ENCODE measurements around the gene RYR1. TPM values are rescaled to one million over a fixed set of nuclear protein-coding genes. Genes with fewer than 3 reads are reported as not detected.

RYR1 gene
- total RNA-seq, 1 donor from 2014 or later: 7.4 TPM

DNA sequence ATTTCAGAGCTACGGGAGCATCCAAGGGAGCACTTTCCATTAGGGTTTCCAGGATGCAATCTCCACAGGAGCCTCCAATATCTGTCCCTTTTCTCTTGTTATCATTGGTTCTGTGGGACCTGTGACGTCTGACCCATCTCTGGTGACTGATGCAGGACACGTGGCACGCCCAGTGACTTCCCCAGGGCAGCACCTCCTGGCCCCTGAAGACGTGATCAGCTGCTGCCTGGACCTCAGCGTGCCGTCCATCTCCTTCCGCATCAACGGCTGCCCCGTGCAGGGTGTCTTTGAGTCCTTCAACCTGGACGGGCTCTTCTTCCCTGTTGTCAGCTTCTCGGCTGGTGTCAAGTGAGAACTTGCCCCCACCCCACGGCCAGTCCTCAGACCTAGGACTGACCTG, 25.5 kb downstream of the RYR1 start:
- Histone ChIP-seq H3K4me3 (ENCODE audit: low read depth, low read length) (no peak overlapping the region), H3K36me3 (ENCODE audit: control insufficient read depth, insufficient read depth, low read length) (no peaks in the 10 kb centered on the region), H3K27me3 (ENCODE audit: control insufficient read depth, insufficient read depth, low read length) (no peaks in the 10 kb centered on the region)
- TF ChIP-seq, protein P1, sequence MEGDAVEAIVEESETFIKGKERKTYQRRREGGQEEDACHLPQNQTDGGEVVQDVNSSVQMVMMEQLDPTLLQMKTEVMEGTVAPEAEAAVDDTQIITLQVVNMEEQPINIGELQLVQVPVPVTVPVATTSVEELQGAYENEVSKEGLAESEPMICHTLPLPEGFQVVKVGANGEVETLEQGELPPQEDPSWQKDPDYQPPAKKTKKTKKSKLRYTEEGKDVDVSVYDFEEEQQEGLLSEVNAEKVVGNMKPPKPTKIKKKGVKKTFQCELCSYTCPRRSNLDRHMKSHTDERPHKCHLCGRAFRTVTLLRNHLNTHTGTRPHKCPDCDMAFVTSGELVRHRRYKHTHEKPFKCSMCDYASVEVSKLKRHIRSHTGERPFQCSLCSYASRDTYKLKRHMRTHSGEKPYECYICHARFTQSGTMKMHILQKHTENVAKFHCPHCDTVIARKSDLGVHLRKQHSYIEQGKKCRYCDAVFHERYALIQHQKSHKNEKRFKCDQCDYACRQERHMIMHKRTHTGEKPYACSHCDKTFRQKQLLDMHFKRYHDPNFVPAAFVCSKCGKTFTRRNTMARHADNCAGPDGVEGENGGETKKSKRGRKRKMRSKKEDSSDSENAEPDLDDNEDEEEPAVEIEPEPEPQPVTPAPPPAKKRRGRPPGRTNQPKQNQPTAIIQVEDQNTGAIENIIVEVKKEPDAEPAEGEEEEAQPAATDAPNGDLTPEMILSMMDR (IDR thresholded peaks at IDR 0.05; ENCODE audit: insufficient read depth, low read length, severe bottlenecking): no peak
- DNase-seq (ENCODE audit: low read depth) (no peak), FAIRE-seq (no peak)

GRCh38 chr19:38463365-38463764, 29.9 kb downstream of the RYR1 start:
- Histone ChIP-seq H3K36me3 (ENCODE audit: control insufficient read depth, insufficient read depth, low read length) (no peaks in the 10 kb centered on the region), H3K4me3 (ENCODE audit: low read depth, low read length) (no peak overlapping the region), H3K27me3 (ENCODE audit: control insufficient read depth, insufficient read depth, low read length) (no peaks in the 10 kb centered on the region)
- TF ChIP-seq, protein P1 (IDR thresholded peaks at IDR 0.05; ENCODE audit: insufficient read depth, low read length, severe bottlenecking): no peak
- DNase-seq (ENCODE audit: low read depth) (no peak), FAIRE-seq (no peak)

DNA sequence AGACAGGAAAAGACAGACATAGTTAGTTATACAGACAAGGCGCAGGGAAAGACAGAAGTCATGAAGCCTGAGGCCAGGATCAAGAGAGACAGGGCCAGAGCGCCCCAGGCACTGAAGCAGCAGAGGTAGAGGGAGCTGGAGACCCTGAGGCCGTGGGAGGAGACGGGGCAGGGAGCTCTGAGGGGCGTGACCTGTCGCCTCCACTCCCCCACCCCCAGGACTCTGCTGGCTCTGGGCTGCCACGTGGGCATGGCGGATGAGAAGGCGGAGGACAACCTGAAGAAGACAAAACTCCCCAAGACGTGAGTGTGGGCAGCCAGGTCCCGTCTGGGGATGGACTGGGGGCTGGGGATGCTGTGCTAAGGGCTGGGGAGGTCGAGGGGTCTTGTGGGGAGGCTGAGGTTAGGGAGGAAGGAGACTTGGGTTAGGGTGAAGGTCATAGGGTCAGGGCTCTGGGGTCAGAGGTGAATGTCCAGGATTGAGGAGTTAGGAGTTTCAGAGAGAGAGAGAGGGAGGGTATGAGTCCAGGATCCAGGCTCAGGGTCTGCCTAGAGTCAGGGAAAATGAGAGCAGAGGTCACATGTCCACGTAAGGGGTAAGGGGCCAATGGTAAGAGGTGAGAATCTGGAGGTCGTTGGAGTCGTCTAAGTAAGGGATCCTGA, 31.1 kb downstream of the RYR1 start:
- no peaks in the 10 kb centered on the region for H3K36me3 ChIP-seq (ENCODE audit: control insufficient read depth, insufficient read depth, low read length)
- no peaks in the 10 kb centered on the region for H3K27me3 ChIP-seq (ENCODE audit: control insufficient read depth, insufficient read depth, low read length)
- FAIRE-seq (no peak), DNase-seq (ENCODE audit: low read depth) (no peak)
- H3K4me3 ChIP-seq (ENCODE audit: low read depth, low read length): no peak overlapping the region
- TF ChIP-seq, protein P1 (IDR thresholded peaks at IDR 0.05; ENCODE audit: insufficient read depth, low read length, severe bottlenecking): no peak

DNA sequence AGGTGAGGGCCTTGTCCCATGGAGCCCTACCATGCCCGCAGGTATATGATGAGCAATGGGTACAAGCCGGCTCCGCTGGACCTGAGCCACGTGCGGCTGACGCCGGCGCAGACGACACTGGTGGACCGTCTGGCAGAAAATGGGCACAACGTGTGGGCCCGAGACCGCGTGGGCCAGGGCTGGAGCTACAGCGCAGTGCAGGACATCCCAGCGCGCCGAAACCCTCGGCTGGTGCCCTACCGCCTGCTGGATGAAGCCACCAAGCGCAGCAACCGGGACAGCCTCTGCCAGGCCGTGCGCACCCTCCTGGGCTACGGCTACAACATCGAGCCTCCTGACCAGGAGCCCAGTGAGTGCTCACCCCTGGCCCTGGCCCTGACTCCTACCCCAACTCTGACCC, 32.6 kb downstream of the RYR1 start:
- TF ChIP-seq, protein P1 (IDR thresholded peaks at IDR 0.05; ENCODE audit: insufficient read depth, low read length, severe bottlenecking): no peak
- no peaks in the 10 kb centered on the region for H3K27me3 ChIP-seq (ENCODE audit: control insufficient read depth, insufficient read depth, low read length)
- DNase-seq (ENCODE audit: low read depth) (no peak), FAIRE-seq (no peak)
- H3K36me3 ChIP-seq (ENCODE audit: control insufficient read depth, insufficient read depth, low read length): no peaks in the 10 kb centered on the region
- no peak overlapping the region for H3K4me3 ChIP-seq (ENCODE audit: low read depth, low read length)

DNA sequence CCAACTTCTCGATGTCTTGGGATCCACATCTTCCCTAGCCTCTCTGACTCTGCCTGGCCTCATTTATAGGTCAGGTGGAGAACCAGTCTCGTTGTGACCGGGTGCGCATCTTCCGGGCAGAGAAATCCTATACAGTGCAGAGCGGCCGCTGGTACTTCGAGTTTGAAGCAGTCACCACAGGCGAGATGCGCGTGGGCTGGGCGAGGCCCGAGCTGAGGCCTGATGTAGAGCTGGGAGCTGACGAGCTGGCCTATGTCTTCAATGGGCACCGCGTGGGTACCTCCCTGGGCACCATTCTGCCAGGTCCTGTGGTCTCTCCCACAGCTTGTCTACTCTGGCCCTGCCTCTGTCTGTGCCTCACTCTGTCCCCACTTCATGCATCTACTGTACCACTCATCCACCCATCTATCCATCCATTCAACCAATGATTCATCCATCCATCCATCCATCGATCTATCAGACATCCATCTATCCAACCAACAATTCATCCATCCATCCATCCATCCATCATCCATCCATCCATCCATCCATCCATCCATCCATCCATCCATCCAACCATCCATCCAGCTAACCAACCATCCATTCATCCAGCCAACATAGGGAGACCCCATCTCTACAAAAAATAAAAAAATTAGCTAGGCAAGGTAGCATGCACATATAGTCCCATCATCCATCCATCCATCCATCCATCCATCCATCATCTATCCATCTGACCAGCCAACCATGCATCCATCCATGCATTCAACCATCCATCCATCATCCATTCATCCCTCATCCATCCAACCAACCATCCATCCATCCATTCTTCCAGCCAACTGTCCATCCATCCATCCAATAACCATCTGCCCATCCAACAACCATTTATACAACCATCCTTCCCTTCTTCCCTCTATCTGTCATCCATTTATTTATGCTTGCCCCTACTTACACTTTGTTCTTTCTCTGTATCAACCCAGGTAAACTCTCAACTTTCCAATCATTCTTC, 34.3 kb downstream of the RYR1 start:
- Histone ChIP-seq H3K4me3 (ENCODE audit: low read depth, low read length) (no peak overlapping the region), H3K27me3 (ENCODE audit: control insufficient read depth, insufficient read depth, low read length) (no peaks in the 10 kb centered on the region), H3K36me3 (ENCODE audit: control insufficient read depth, insufficient read depth, low read length) (no peaks in the 10 kb centered on the region)
- FAIRE-seq (no peak), DNase-seq (ENCODE audit: low read depth) (no peak)
- TF ChIP-seq, protein P1 (IDR thresholded peaks at IDR 0.05; ENCODE audit: insufficient read depth, low read length, severe bottlenecking): no peak

Data from bronchial epithelial cell (primary cell).